Smooth muscle cell (in vitro differentiated cells): Measurements from ENCODE around the gene BLTP3A. TPM values are rescaled to one million over a fixed set of nuclear protein-coding genes. Genes with fewer than 3 reads are reported as not detected.
"Not testable (repeated sequence)": the region's sequence is repeated elsewhere in the genome, so short reads cannot be mapped to it uniquely, and the experiment has no call there.

Experiments used
- DNase-seq: peaks from one replicate; lab custom pipeline; 2025; ENCODE audit not compliant: unreplicated experiment; lab: John Stamatoyannopoulos, UW
- H2AFZ ChIP-seq: fragments of 200-600 bp; sonication (generic); 2 replicates; pipeline ENCODE4 v1.6.0; 2016; ENCODE audit warnings: antibody characterized with exemption, low read depth, mild to moderate bottlenecking
- H3F3A ChIP-seq: fragments of 200-600 bp; sonication (generic); 2 replicates; pipeline ENCODE4 v1.6.0; 2017; ENCODE audit warnings: antibody characterized with exemption, low read depth
- H3K27ac ChIP-seq: fragments of 200-600 bp; sonication (generic); 2 replicates; pipeline ENCODE4 v1.5.1; 2016; ENCODE audit warnings: low read depth, mild to moderate bottlenecking
- H3K27me3 ChIP-seq: fragments of 200-600 bp; sonication (generic); 2 replicates; pipeline ENCODE4 v1.6.1; 2016; ENCODE audit warnings: low read depth, mild to moderate bottlenecking
- H3K36me3 ChIP-seq: fragments of 200-600 bp; sonication (generic); 2 replicates; pipeline ENCODE4 v1.5.1; 2016; ENCODE audit warnings: low read depth
- H3K4me1 ChIP-seq: fragments of 200-600 bp; sonication (generic); 2 replicates; pipeline ENCODE4 v1.5.1; 2016; ENCODE audit warnings: low read depth
- H3K4me2 ChIP-seq: fragments of 200-600 bp; sonication (generic); 2 replicates; pipeline ENCODE4 v1.6.0; 2016; ENCODE audit warnings: mild to moderate bottlenecking
- H3K4me3 ChIP-seq: fragments of 200-600 bp; sonication (generic); 2 replicates; pipeline ENCODE4 v1.5.1; 2016; ENCODE audit warnings: mild to moderate bottlenecking
- H3K79me2 ChIP-seq: fragments of 200-600 bp; sonication (generic); 2 replicates; pipeline ENCODE4 v1.6.0; 2016; ENCODE audit warnings: low read depth, mild to moderate bottlenecking
- H3K9ac ChIP-seq: fragments of 200-600 bp; sonication (generic); 2 replicates; pipeline ENCODE4 v1.6.0; 2016; ENCODE audit warnings: low read depth
- H3K9me3 ChIP-seq: fragments of 200-600 bp; sonication (generic); replicated peaks from 2 replicates; pipeline ENCODE4 v1.5.1; 2016; ENCODE audit warnings: low read depth
- H4K20me1 ChIP-seq: fragments of 200-600 bp; sonication (generic); 2 replicates; pipeline ENCODE4 v1.6.0; 2016; ENCODE audit warnings: low read depth
- WGBS: methylation state at CpG from one replicate; pipeline ENCODE4 v1.1.7; 2016; ENCODE audit warnings: low lambda C conversion rate; 5-methylcytosine and 5-hydroxymethylcytosine counted together
- polyA plus RNA-seq: library from polyadenylated mRNA; unstranded; fragments of >200 nt; fragmentation: Nextera tagmentation; extraction: Ambion mirVana; gene quantifications from 2 replicates; pipeline ENCODE4 v1.2.1, GENCODE V29; 2016
- total RNA-seq: library from RNA; depleted of rRNA; stranded (reverse); fragments of >200 nt; gene quantifications from 2 replicates; pipeline ENCODE4 v1.2.3, GENCODE V29; 2014
- TF ChIP-seq, protein P1 (sequence below): fragments of 200-600 bp; sonication (generic); IDR thresholded peaks from 2 replicates; pipeline ENCODE4 v1.5.1; 2017; ENCODE audit warnings: borderline replicate concordance, mild to moderate bottlenecking, antibody characterized with exemption; ENCODE audit not compliant: insufficient read depth, poor library complexity, severe bottlenecking

Gene BLTP3A, protein sequence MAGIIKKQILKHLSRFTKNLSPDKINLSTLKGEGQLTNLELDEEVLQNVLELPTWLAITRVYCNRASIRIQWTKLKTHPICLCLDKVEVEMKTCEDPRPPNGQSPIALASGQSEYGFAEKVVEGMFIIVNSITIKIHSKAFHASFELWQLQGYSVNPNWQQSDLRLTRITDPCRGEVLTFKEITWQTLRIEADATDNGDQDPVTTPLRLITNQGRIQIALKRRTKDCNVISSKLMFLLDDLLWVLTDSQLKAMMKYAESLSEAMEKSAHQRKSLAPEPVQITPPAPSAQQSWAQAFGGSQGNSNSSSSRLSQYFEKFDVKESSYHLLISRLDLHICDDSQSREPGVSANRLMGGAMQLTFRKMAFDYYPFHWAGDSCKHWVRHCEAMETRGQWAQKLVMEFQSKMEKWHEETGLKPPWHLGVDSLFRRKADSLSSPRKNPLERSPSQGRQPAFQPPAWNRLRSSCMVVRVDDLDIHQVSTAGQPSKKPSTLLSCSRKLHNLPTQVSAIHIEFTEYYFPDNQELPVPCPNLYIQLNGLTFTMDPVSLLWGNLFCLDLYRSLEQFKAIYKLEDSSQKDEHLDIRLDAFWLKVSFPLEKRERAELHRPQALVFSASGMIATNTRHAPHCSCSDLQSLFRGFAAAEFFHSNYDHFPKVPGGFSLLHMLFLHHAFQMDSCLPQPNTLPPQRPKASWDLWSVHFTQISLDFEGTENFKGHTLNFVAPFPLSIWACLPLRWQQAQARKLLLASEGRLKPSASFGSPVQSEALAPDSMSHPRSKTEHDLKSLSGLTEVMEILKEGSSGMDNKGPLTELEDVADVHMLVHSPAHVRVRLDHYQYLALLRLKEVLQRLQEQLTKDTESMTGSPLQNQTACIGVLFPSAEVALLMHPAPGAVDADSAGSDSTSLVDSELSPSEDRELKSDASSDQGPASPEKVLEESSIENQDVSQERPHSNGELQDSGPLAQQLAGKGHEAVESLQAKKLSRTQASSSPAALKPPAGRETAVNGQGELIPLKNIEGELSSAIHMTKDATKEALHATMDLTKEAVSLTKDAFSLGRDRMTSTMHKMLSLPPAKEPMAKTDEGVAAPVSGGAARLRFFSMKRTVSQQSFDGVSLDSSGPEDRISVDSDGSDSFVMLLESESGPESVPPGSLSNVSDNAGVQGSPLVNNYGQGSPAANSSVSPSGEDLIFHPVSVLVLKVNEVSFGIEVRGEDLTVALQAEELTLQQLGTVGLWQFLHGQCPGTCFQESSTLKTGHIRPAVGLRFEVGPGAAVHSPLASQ (N-terminal part only)
- total RNA-seq (3.7 and 5.2 TPM in 2 replicates), polyA plus RNA-seq (1.0 and 1.1 TPM in 2 replicates)

GRCh38 chr6:34791701-34792604 lies at the start of gene BLTP3A:
Gene BLTP3A (plus strand): TSS chr6:34792083. CDS start chr6:34792251, 168 bp downstream.
- DNase-seq: peak; percentile 46
- Histone ChIP-seq H4K20me1 (no peaks in the 10 kb centered on the region), H3K9ac (peak within 1 kb of the TSS; percentile 85), H3F3A (peaks cover 3% of the 10 kb centered on the region), H3K9me3 (no peaks in the 10 kb centered on the region), H3K27me3 (no peaks in the 10 kb centered on the region), H3K79me2 (peaks cover 37% of the 10 kb centered on the region), H3K4me3 (peak within 1 kb of the TSS; percentile 88), H3K4me2 (peak within 1 kb of the TSS; percentile 99), H3K27ac (peak within 1 kb of the TSS; percentile 42), H3K36me3 (no peaks in the 10 kb centered on the region), H2AFZ (peak within 1 kb of the TSS; percentile 99), H3K4me1 (peaks cover 5% of the 10 kb centered on the region)
- under 1% methylated on average over 67 of the region's 99 CpGs for WGBS
- TF ChIP-seq, protein P1, sequence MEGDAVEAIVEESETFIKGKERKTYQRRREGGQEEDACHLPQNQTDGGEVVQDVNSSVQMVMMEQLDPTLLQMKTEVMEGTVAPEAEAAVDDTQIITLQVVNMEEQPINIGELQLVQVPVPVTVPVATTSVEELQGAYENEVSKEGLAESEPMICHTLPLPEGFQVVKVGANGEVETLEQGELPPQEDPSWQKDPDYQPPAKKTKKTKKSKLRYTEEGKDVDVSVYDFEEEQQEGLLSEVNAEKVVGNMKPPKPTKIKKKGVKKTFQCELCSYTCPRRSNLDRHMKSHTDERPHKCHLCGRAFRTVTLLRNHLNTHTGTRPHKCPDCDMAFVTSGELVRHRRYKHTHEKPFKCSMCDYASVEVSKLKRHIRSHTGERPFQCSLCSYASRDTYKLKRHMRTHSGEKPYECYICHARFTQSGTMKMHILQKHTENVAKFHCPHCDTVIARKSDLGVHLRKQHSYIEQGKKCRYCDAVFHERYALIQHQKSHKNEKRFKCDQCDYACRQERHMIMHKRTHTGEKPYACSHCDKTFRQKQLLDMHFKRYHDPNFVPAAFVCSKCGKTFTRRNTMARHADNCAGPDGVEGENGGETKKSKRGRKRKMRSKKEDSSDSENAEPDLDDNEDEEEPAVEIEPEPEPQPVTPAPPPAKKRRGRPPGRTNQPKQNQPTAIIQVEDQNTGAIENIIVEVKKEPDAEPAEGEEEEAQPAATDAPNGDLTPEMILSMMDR: no peak

GRCh38 chr6:34742094-34742493 lies 49.8 kb upstream of the BLTP3A start:
- Histone ChIP-seq H3K4me2 (no peak overlapping the region), H4K20me1 (no peaks in the 10 kb centered on the region), H3K27ac (no peak overlapping the region), H3K9me3 (no peaks in the 10 kb centered on the region), H2AFZ (no peak overlapping the region), H3K36me3 (no peaks in the 10 kb centered on the region), H3K79me2 (no peaks in the 10 kb centered on the region), H3K4me1 (no peaks in the 10 kb centered on the region), H3K4me3 (no peak overlapping the region), H3F3A (no peaks in the 10 kb centered on the region), H3K9ac (no peak overlapping the region), H3K27me3 (no peaks in the 10 kb centered on the region)
- 92% methylated on average over 4 of the region's 4 CpGs for WGBS
- no peak for DNase-seq
- TF ChIP-seq, protein P1: no peak

DNA sequence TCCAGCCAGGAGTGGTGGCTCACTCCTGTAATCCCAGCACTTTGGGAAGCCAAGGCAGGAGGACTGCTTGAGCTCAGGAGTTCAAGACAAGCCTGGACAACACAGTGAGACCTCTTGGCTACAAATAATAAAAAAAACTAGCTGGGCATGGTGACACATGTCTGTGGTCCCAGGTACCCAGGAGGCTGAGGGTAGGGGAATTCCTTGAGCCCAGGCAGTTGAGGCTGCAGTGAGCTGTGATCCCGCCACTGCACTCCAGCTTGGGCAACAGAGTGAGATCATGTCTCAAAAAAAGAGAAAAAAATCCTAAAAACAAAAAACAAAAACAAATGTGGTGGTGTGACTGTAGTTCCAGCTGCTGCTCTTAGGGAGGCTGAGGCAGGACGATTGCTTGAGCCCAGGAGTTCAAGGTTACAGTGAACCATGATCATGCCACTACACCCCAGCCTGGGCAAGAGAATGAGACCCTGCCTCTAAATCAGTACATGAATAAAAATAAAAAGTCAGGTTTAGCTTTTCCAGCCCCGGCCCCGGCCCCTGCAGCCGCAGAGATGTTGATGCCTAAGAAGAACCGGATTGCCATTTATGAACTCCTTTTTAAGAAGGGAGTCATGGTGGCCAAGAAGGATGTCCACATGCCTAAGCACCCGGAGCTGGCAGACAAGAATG lies 48.1 kb upstream of the BLTP3A start:
- Histone ChIP-seq H3K9me3 (no peaks in the 10 kb centered on the region), H4K20me1 (no peaks in the 10 kb centered on the region), H3K4me3 (no peak overlapping the region), H3K36me3 (no peaks in the 10 kb centered on the region), H3K27ac (no peak overlapping the region), H3K27me3 (no peaks in the 10 kb centered on the region), H3K4me2 (no peak overlapping the region), H3K4me1 (no peaks in the 10 kb centered on the region), H3F3A (no peaks in the 10 kb centered on the region), H2AFZ (no peak overlapping the region), H3K79me2 (no peaks in the 10 kb centered on the region), H3K9ac (no peak overlapping the region)
- TF ChIP-seq, protein P1: no peak
- WGBS: 93% methylated on average over 7 of the region's 7 CpGs
- DNase-seq: no peak

GRCh38 chr6:34744294-34744647 lies 47.6 kb upstream of the BLTP3A start:
- H3K9ac ChIP-seq, H3K27me3 ChIP-seq, H3K36me3 ChIP-seq, H3K4me2 ChIP-seq, DNase-seq, H3F3A ChIP-seq, H2AFZ ChIP-seq, H3K9me3 ChIP-seq, H3K4me1 ChIP-seq, H4K20me1 ChIP-seq, H3K4me3 ChIP-seq, H3K79me2 ChIP-seq, H3K27ac ChIP-seq: not testable (repeated sequence)
- 95% methylated on average over 10 of the region's 10 CpGs for WGBS
